Smooth muscle cell (in vitro differentiated cells): ENCODE data around the gene PAMR1. TPM values are rescaled to one million over a fixed set of nuclear protein-coding genes. Genes with fewer than 3 reads are reported as not detected.

Experiments
- DNase-seq: peaks from one replicate; lab custom pipeline; 2025; ENCODE audit not compliant: unreplicated experiment; lab: John Stamatoyannopoulos, UW
- H2AFZ ChIP-seq: fragments of 200-600 bp; sonication (generic); 2 replicates; pipeline ENCODE4 v1.6.0; 2016; ENCODE audit warnings: antibody characterized with exemption, low read depth, mild to moderate bottlenecking
- H3F3A ChIP-seq: fragments of 200-600 bp; sonication (generic); 2 replicates; pipeline ENCODE4 v1.6.0; 2017; ENCODE audit warnings: antibody characterized with exemption, low read depth
- H3K27ac ChIP-seq: fragments of 200-600 bp; sonication (generic); 2 replicates; pipeline ENCODE4 v1.5.1; 2016; ENCODE audit warnings: low read depth, mild to moderate bottlenecking
- H3K27me3 ChIP-seq: fragments of 200-600 bp; sonication (generic); 2 replicates; pipeline ENCODE4 v1.6.1; 2016; ENCODE audit warnings: low read depth, mild to moderate bottlenecking
- H3K36me3 ChIP-seq: fragments of 200-600 bp; sonication (generic); 2 replicates; pipeline ENCODE4 v1.5.1; 2016; ENCODE audit warnings: low read depth
- H3K4me1 ChIP-seq: fragments of 200-600 bp; sonication (generic); 2 replicates; pipeline ENCODE4 v1.5.1; 2016; ENCODE audit warnings: low read depth
- H3K4me2 ChIP-seq: fragments of 200-600 bp; sonication (generic); 2 replicates; pipeline ENCODE4 v1.6.0; 2016; ENCODE audit warnings: mild to moderate bottlenecking
- H3K4me3 ChIP-seq: fragments of 200-600 bp; sonication (generic); 2 replicates; pipeline ENCODE4 v1.5.1; 2016; ENCODE audit warnings: mild to moderate bottlenecking
- H3K79me2 ChIP-seq: fragments of 200-600 bp; sonication (generic); 2 replicates; pipeline ENCODE4 v1.6.0; 2016; ENCODE audit warnings: low read depth, mild to moderate bottlenecking
- H3K9ac ChIP-seq: fragments of 200-600 bp; sonication (generic); 2 replicates; pipeline ENCODE4 v1.6.0; 2016; ENCODE audit warnings: low read depth
- H3K9me3 ChIP-seq: fragments of 200-600 bp; sonication (generic); replicated peaks from 2 replicates; pipeline ENCODE4 v1.5.1; 2016; ENCODE audit warnings: low read depth
- H4K20me1 ChIP-seq: fragments of 200-600 bp; sonication (generic); 2 replicates; pipeline ENCODE4 v1.6.0; 2016; ENCODE audit warnings: low read depth
- WGBS: methylation state at CpG from one replicate; pipeline ENCODE4 v1.1.7; 2016; ENCODE audit warnings: low lambda C conversion rate; 5-methylcytosine and 5-hydroxymethylcytosine counted together
- polyA plus RNA-seq: library from polyadenylated mRNA; unstranded; fragments of >200 nt; fragmentation: Nextera tagmentation; extraction: Ambion mirVana; gene quantifications from 2 replicates; pipeline ENCODE4 v1.2.1, GENCODE V29; 2016
- total RNA-seq: library from RNA; depleted of rRNA; stranded (reverse); fragments of >200 nt; gene quantifications from 2 replicates; pipeline ENCODE4 v1.2.3, GENCODE V29; 2014
- TF ChIP-seq, protein P1 (sequence below): fragments of 200-600 bp; sonication (generic); IDR thresholded peaks from 2 replicates; pipeline ENCODE4 v1.5.1; 2017; ENCODE audit warnings: borderline replicate concordance, mild to moderate bottlenecking, antibody characterized with exemption; ENCODE audit not compliant: insufficient read depth, poor library complexity, severe bottlenecking

The PAMR1 gene
- total and polyA plus RNA-seq, 2 experiments from 2014 or later, result 87.7 to 128 TPM

DNA sequence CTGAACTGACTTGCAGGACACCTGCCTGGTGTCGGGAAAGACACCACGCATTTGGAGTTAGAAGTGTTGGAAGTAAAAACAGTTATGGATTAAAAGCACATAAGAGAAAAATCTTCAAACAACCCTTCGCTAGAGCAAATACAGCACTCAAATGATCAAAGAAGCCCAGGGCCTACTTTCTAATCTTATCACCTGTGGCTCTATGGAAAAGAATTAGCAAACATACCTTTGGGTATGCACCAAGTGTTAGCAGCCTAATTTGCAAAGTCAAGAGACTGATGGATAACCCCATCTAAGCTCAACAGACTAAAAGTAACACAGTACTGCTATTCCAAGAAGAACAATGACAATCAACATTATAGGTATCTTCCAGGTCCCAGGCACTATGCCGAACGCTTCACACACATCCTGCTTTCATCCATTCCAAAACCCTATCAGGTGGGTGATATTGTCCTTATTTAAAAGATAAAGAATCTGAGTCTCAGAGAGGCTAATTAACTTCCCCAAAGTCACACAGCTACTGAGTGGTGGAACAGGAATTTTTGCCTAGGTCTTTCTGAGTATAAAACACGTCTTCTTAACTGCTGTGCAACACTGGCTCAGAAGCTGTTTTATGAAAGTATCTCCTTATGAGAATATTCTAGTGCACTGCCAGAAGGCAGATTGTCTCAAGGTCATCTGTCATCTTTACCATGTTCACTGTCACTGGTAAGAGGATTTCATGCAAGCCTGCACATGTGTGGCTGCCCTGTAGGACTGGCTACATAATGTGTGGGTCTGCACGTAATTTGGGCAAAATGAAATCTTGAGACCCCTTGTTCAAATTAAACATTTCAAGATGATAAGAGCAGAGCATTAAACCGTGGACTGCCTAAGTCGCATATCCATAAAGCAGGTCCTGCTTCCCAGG lies 122.4 kb downstream of the PAMR1 start:
- H3K79me2 ChIP-seq, result no peaks in the 10 kb centered on the region
- no peak overlapping the region for H2AFZ ChIP-seq
- TF ChIP-seq, protein P1, sequence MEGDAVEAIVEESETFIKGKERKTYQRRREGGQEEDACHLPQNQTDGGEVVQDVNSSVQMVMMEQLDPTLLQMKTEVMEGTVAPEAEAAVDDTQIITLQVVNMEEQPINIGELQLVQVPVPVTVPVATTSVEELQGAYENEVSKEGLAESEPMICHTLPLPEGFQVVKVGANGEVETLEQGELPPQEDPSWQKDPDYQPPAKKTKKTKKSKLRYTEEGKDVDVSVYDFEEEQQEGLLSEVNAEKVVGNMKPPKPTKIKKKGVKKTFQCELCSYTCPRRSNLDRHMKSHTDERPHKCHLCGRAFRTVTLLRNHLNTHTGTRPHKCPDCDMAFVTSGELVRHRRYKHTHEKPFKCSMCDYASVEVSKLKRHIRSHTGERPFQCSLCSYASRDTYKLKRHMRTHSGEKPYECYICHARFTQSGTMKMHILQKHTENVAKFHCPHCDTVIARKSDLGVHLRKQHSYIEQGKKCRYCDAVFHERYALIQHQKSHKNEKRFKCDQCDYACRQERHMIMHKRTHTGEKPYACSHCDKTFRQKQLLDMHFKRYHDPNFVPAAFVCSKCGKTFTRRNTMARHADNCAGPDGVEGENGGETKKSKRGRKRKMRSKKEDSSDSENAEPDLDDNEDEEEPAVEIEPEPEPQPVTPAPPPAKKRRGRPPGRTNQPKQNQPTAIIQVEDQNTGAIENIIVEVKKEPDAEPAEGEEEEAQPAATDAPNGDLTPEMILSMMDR, result no peak
- no peaks in the 10 kb centered on the region for H3K9me3 ChIP-seq
- H3K27ac ChIP-seq, result no peak overlapping the region
- H3K4me3 ChIP-seq, result no peak overlapping the region
- peaks cover 5% of the 10 kb centered on the region for H3K27me3 ChIP-seq
- H3K4me2 ChIP-seq, result no peak overlapping the region
- no peaks in the 10 kb centered on the region for H3F3A ChIP-seq
- H3K36me3 ChIP-seq, result no peaks in the 10 kb centered on the region
- H3K4me1 ChIP-seq, result no peaks in the 10 kb centered on the region
- 79% methylated on average over 9 of the region's 9 CpGs for WGBS
- no peak overlapping the region for H3K9ac ChIP-seq
- no peaks in the 10 kb centered on the region for H4K20me1 ChIP-seq
- DNase-seq, result no peak

DNA sequence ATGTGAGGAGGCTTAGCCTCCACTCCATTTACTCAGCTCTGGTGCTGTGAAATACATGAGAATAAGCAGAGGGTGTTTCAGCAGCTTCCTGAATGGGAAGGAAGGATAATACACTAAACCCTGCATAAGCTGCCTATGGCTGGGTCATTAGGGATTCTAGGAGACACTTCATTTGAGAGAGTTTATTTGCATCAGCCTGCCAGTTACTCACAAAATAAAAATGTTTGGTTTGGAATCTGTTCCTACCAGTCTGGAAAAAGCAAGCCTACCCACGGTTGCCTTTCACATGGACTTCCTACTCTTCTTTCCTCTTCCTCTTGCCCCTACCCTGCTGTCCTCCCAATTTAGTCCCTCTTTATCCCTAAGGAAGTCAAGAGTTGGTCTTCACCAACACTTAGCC lies 126.5 kb downstream of the PAMR1 start:
- Histone ChIP-seq H3K9me3 (no peaks in the 10 kb centered on the region), H3K4me1 (no peaks in the 10 kb centered on the region), H4K20me1 (no peaks in the 10 kb centered on the region), H3K27me3 (no peaks in the 10 kb centered on the region), H3K4me3 (no peak overlapping the region), H3F3A (no peaks in the 10 kb centered on the region), H3K27ac (peak overlapping the region; percentile 16), H3K79me2 (no peaks in the 10 kb centered on the region), H2AFZ (peak overlapping the region; percentile 19), H3K9ac (no peak overlapping the region), H3K36me3 (no peaks in the 10 kb centered on the region), H3K4me2 (peak overlapping the region; percentile 18)
- WGBS, result 37% methylated on average over 1 of the region's 1 CpG
- no peak for DNase-seq
- TF ChIP-seq, protein P1, result no peak

GRCh38 chr11:35394941-35395340 lies 130.5 kb downstream of the PAMR1 start:
- no peak overlapping the region for H3K9ac ChIP-seq
- WGBS, result 94% methylated on average over 5 of the region's 5 CpGs

More at GRCh38 chr11:35394941-35395340, 130.5 kb downstream of the PAMR1 start:
- H3K4me1 ChIP-seq, result peaks cover 2% of the 10 kb centered on the region
- no peaks in the 10 kb centered on the region for H3K36me3 ChIP-seq
- no peak for DNase-seq
- H3F3A ChIP-seq, result no peaks in the 10 kb centered on the region
- H3K27ac ChIP-seq, result no peak overlapping the region
- no peaks in the 10 kb centered on the region for H3K9me3 ChIP-seq
- no peak overlapping the region for H2AFZ ChIP-seq
- no peak overlapping the region for H3K4me3 ChIP-seq
- TF ChIP-seq, protein P1, result no peak
- no peaks in the 10 kb centered on the region for H3K27me3 ChIP-seq
- H4K20me1 ChIP-seq, result no peaks in the 10 kb centered on the region
- H3K4me2 ChIP-seq, result no peak overlapping the region
- no peaks in the 10 kb centered on the region for H3K79me2 ChIP-seq
